Trophoblast cell (in vitro differentiated cells and primary cell): ENCODE results near the gene C2CD5. TPM values are rescaled to one million over a fixed set of nuclear protein-coding genes. Genes with fewer than 3 reads are reported as not detected.

Source experiments
- DNase-seq, 2 donors: peaks; one replicate each; pipeline ENCODE4 v3.0.0-alpha.2; 2016
- H2AFZ ChIP-seq: 2 replicates; pipeline ENCODE4 v1.6.1; 2013; ENCODE audit warnings: low read length, moderate library complexity, mild to moderate bottlenecking; ENCODE audit not compliant: insufficient read depth, poor library complexity
- H2AK5ac ChIP-seq: 2 replicates; pipeline ENCODE4 v1.6.1; 2013; ENCODE audit warnings: mild to moderate bottlenecking, low read length
- H2BK120ac ChIP-seq: 2 replicates; pipeline ENCODE4 v1.6.1; 2013; ENCODE audit warnings: low read length, mild to moderate bottlenecking, moderate library complexity; ENCODE audit not compliant: insufficient read depth, poor library complexity
- H2BK12ac ChIP-seq: 2 replicates; pipeline ENCODE4 v1.6.1; 2013; ENCODE audit warnings: mild to moderate bottlenecking, low read length, moderate library complexity
- H2BK5ac ChIP-seq: 2 replicates; pipeline ENCODE4 v1.6.1; 2013; ENCODE audit warnings: low read length, low read depth, moderate library complexity, mild to moderate bottlenecking; ENCODE audit not compliant: poor library complexity
- H3K14ac ChIP-seq: 2 replicates; pipeline ENCODE4 v1.6.1; 2013; ENCODE audit warnings: mild to moderate bottlenecking, low read length
- H3K18ac ChIP-seq: 2 replicates; pipeline ENCODE4 v1.6.1; 2013; ENCODE audit warnings: mild to moderate bottlenecking, low read length
- H3K23ac ChIP-seq: 2 replicates; pipeline ENCODE4 v1.6.1; 2013; ENCODE audit warnings: low read length
- H3K27ac ChIP-seq: 2 replicates; pipeline ENCODE4 v1.5.1; 2013; ENCODE audit warnings: low read depth, mild to moderate bottlenecking, inconsistent platforms, low read length, moderate library complexity
- H3K27me3 ChIP-seq: 2 replicates; pipeline ENCODE4 v1.6.1; 2013; ENCODE audit warnings: inconsistent platforms, mild to moderate bottlenecking, low read length, moderate library complexity; ENCODE audit not compliant: insufficient read depth
- H3K36me3 ChIP-seq, 2 experiments: 1 replicate in 1 of 2; 2 replicates in 1 of 2; pipeline ENCODE4 v1.6.1; 2013; ENCODE audit warnings: low read length in 2 of 2, mild to moderate bottlenecking in 2 of 2, moderate library complexity in 1 of 2; ENCODE audit not compliant: insufficient read depth in 2 of 2, control insufficient read depth in 1 of 2
- H3K4ac ChIP-seq: 2 replicates; pipeline ENCODE4 v1.6.1; 2013; ENCODE audit warnings: low read depth, mild to moderate bottlenecking, low read length, moderate library complexity
- H3K4me1 ChIP-seq, 2 experiments: 1 replicate in 1 of 2; 2 replicates in 1 of 2; pipeline ENCODE4 v1.6.1; 2013; ENCODE audit warnings: low read length in 2 of 2, mild to moderate bottlenecking in 2 of 2, moderate library complexity in 1 of 2; ENCODE audit not compliant: insufficient read depth in 2 of 2, control insufficient read depth in 1 of 2
- H3K4me2 ChIP-seq: 2 replicates; pipeline ENCODE4 v1.6.1; 2013; ENCODE audit warnings: inconsistent platforms, mild to moderate bottlenecking, low read length, moderate library complexity
- H3K4me3 ChIP-seq: 2 replicates; pipeline ENCODE4 v1.5.1; 2013; ENCODE audit warnings: mild to moderate bottlenecking, low read depth, low read length, inconsistent platforms
- H3K79me1 ChIP-seq: one replicate; pipeline ENCODE4 v1.6.1; 2013; ENCODE audit warnings: low read length
- H3K79me2 ChIP-seq: 2 replicates; pipeline ENCODE4 v1.6.1; 2013; ENCODE audit warnings: low read length, mild to moderate bottlenecking; ENCODE audit not compliant: control insufficient read depth, insufficient read depth, poor library complexity
- H3K9ac ChIP-seq: 2 replicates; pipeline ENCODE4 v1.6.1; 2013; ENCODE audit warnings: mild to moderate bottlenecking, low read length
- H3K9me3 ChIP-seq: 2 replicates; pipeline ENCODE4 v1.6.1; 2013; ENCODE audit warnings: low read depth, mild to moderate bottlenecking, control low read depth, inconsistent platforms, low read length; ENCODE audit not compliant: insufficient read depth
- H4K12ac ChIP-seq: 2 replicates; pipeline ENCODE4 v1.6.1; 2013; ENCODE audit warnings: low read depth, mild to moderate bottlenecking, low read length, moderate library complexity
- H4K8ac ChIP-seq: 2 replicates; pipeline ENCODE4 v1.6.1; 2013; ENCODE audit warnings: low read depth, mild to moderate bottlenecking, low read length, moderate library complexity
- H4K91ac ChIP-seq: one replicate; pipeline ENCODE4 v1.6.1; 2013; ENCODE audit warnings: low read depth, mild to moderate bottlenecking, low read length, moderate library complexity
- WGBS: extraction: QIAGEN DNeasy Blood & Tissue Kit; methylation state at CpG from one replicate; pipeline ENCODE4 v1.1.7; 2013; ENCODE audit warnings: missing lambda C conversion rate; ENCODE audit not compliant: insufficient read length, insufficient coverage; ENCODE audit errors: extremely low coverage; 5-methylcytosine and 5-hydroxymethylcytosine counted together
- polyA plus RNA-seq: library from polyadenylated mRNA; stranded (reverse); fragments of 200-250 nt; gene quantifications from 2 replicates; pipeline ENCODE4 v1.2.3, GENCODE V29; 2013

Gene C2CD5, protein sequence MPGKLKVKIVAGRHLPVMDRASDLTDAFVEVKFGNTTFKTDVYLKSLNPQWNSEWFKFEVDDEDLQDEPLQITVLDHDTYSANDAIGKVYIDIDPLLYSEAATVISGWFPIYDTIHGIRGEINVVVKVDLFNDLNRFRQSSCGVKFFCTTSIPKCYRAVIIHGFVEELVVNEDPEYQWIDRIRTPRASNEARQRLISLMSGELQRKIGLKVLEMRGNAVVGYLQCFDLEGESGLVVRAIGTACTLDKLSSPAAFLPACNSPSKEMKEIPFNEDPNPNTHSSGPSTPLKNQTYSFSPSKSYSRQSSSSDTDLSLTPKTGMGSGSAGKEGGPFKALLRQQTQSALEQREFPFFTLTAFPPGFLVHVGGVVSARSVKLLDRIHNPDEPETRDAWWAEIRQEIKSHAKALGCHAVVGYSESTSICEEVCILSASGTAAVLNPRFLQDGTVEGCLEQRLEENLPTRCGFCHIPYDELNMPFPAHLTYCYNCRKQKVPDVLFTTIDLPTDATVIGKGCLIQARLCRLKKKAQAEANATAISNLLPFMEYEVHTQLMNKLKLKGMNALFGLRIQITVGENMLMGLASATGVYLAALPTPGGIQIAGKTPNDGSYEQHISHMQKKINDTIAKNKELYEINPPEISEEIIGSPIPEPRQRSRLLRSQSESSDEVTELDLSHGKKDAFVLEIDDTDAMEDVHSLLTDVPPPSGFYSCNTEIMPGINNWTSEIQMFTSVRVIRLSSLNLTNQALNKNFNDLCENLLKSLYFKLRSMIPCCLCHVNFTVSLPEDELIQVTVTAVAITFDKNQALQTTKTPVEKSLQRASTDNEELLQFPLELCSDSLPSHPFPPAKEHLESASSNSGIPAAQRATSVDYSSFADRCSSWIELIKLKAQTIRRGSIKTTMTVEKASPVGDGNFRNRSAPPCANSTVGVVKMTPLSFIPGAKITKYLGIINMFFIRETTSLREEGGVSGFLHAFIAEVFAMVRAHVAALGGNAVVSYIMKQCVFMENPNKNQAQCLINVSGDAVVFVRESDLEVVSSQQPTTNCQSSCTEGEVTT
- polyA plus RNA-seq = 7.9 and 10.3 TPM in 2 replicates

DNA sequence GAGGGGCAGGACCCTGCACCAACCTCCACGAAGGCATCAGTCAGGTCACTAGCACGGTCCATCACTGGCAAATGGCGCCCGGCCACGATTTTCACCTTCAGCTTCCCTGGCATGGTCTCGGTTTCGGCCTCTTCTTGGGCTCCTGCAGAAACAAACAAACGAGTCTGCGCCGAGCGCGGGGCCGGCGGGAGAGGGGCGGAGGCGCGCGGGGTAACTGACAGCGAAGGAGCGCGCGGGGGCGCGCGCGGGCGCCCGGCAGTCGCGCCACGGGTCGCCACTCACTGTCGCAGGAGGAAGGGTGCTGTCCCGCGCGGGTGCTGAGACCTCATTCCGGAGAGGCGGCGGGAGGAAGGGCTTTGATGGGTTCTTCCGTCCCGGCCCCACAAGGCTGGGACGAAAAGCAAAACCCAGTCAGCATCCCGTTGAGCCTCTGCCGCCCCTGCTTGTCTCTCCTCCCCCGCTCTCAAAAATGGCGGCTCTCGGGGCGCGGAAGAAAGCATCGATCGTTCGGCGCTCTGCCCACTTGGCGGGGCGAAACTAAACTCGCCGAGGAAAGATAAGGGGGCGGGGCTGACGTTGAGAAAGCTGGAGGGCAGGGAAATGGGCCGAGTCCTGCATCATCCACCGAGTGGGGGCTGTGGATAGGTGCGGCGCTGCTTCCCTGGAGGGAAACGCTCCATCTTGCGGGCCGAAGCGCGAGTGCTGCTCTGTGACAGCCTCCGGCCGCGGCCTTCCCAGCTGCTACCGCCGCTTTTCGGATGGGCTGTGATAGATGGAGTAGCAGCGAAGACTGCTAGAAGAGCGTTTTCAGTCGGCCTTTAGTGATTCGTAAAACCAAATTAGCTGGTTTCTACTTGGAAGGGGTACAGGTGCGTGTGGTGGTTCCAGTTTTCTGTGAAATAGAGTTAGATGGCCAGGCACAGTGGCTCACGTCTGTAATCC lies at the start of gene C2CD5:
Gene C2CD5 (minus strand): TSS at position 505 of the 942 bp plus-strand sequence. CDS start 392 bp downstream, at position 113.
- Histone ChIP-seq H3K79me1 (peaks cover 4% of the 10 kb centered on the region), H3K9me3 (no peaks in the 10 kb centered on the region), H4K12ac (peak within 1 kb of the TSS; percentile 71), H3K4me2 (peak within 1 kb of the TSS; percentile 75), H3K27me3 (no peaks in the 10 kb centered on the region), H3K9ac (peak within 1 kb of the TSS; percentile 91), H2AFZ (peak within 1 kb of the TSS; percentile 74), H4K8ac (peak within 1 kb of the TSS; percentile 91), H2BK5ac (peak within 1 kb of the TSS; percentile 74), H3K14ac (peak within 1 kb of the TSS; percentile 77), H2AK5ac (no peak within 1 kb of the TSS), H2BK12ac (no peak within 1 kb of the TSS), H3K4ac (peak within 1 kb of the TSS; percentile 28), H3K18ac (peak within 1 kb of the TSS; percentile 77), H3K79me2 (peaks cover 3% of the 10 kb centered on the region), H3K27ac (peak within 1 kb of the TSS; percentile 80), H3K4me1 (peaks cover 4 to 5% of the 10 kb centered on the region in 2 experiments), H4K91ac (peak within 1 kb of the TSS; percentile 89), H3K23ac (no peak within 1 kb of the TSS), H3K36me3 (no peaks in the 10 kb centered on the region), H2BK120ac (peak within 1 kb of the TSS; percentile 69), H3K4me3 (peak within 1 kb of the TSS; percentile 87)
- DNase-seq = peak; percentile 97 to 99
- WGBS = no CpG with 5 or more reads among the region's 80 CpGs

DNA sequence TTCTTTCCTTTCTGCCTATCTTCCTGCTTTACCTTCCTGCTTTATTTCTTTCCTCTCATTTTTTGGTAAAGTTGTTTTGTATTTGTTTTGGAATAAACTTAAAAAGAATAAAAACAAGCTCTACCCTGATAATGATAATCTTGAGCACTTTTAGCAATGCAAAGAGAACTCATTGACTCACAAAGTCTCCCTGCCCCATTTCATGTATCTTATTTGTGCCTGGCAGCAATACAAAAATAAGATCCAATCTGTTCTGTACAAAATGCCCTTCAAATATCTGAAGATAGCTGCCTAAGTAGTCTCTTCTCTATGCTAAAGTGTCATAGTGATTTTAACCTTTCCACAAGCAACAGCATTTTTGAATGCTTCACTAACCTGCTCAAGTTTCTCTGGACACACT lies 49.5 kb upstream of the C2CD5 start:
- Histone ChIP-seq H4K91ac (no peak overlapping the region), H3K4me1 (no peaks in the 10 kb centered on the region), H4K12ac (no peak overlapping the region), H3K4me3 (no peak overlapping the region), H3K79me1 (no peaks in the 10 kb centered on the region), H3K27me3 (no peaks in the 10 kb centered on the region), H3K36me3 (no peaks in the 10 kb centered on the region), H2AK5ac (no peak overlapping the region), H3K4ac (no peak overlapping the region), H2AFZ (no peak overlapping the region), H2BK12ac (no peak overlapping the region), H3K14ac (no peak overlapping the region), H3K18ac (no peak overlapping the region), H3K27ac (no peak overlapping the region), H3K4me2 (no peak overlapping the region), H2BK5ac (no peak overlapping the region), H3K9me3 (no peaks in the 10 kb centered on the region), H3K23ac (no peak overlapping the region), H3K79me2 (no peaks in the 10 kb centered on the region), H2BK120ac (no peak overlapping the region), H4K8ac (no peak overlapping the region), H3K9ac (no peak overlapping the region)
- no peak for DNase-seq

DNA sequence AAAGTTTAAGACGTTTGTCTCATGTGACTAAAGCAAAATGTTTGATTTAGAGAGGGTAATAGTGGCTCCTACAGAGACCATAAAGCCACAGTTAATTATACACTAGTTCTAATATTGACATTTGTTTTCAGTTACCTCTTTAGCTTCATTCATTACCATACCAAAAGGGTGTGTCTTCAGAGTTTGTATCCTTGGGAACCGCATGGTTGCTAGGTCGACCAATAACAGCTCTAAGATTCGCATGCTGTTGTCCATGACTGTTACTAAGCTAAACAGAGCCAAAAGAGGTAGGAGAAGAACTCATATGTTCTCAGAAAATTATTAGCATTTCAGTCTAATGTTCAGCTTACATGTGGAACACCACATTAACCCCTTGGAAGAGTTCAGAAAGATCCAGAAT lies 44.5 kb upstream of the C2CD5 start:
- H2AK5ac ChIP-seq = no peak overlapping the region
- H2BK120ac ChIP-seq = no peak overlapping the region
- H4K8ac ChIP-seq = no peak overlapping the region
- H3K18ac ChIP-seq = no peak overlapping the region
- no peak overlapping the region for H3K14ac ChIP-seq
- no peak overlapping the region for H3K9ac ChIP-seq
- no CpG with 5 or more reads among the region's 4 CpGs for WGBS
- no peak overlapping the region for H2BK5ac ChIP-seq
- H3K79me1 ChIP-seq = no peaks in the 10 kb centered on the region
- no peaks in the 10 kb centered on the region for H3K9me3 ChIP-seq
- DNase-seq = no peak
- H3K79me2 ChIP-seq = no peaks in the 10 kb centered on the region
- no peak overlapping the region for H2AFZ ChIP-seq
- no peaks in the 10 kb centered on the region for H3K36me3 ChIP-seq
- no peak overlapping the region for H3K4me3 ChIP-seq
- no peak overlapping the region for H3K23ac ChIP-seq
- H3K4ac ChIP-seq = no peak overlapping the region
- no peaks in the 10 kb centered on the region for H3K4me1 ChIP-seq
- H3K4me2 ChIP-seq = no peak overlapping the region
- H3K27ac ChIP-seq = no peak overlapping the region
- no peak overlapping the region for H4K91ac ChIP-seq
- H4K12ac ChIP-seq = no peak overlapping the region
- H3K27me3 ChIP-seq = no peaks in the 10 kb centered on the region
- no peak overlapping the region for H2BK12ac ChIP-seq

DNA sequence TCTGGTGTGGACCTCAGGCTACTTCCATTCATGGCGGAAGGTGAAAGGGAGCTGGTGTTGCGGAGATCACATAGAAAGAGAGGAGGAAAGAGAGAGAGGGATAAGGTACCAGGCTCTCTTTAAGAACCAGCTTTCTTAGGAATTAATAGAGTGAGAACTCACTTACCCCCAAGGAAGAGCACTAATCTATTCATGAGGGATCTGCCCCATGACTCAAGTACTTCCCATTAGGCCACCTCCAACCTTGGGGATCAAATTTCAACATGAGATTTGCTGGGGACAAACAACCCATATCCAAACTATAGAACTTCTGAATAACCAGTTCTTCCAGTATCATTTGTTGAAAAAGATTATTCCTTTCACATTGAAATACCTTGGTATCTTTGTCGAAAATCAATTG lies 34.0 kb upstream of the C2CD5 start:
- Histone ChIP-seq H4K8ac (no peak overlapping the region), H4K12ac (no peak overlapping the region), H2BK5ac (no peak overlapping the region), H3K36me3 (no peaks in the 10 kb centered on the region), H3K9ac (no peak overlapping the region), H3K4me2 (no peak overlapping the region), H3K23ac (no peak overlapping the region), H3K4me1 (no peaks in the 10 kb centered on the region), H2AK5ac (no peak overlapping the region), H3K27ac (no peak overlapping the region), H4K91ac (no peak overlapping the region), H3K9me3 (no peaks in the 10 kb centered on the region), H3K14ac (no peak overlapping the region), H3K79me2 (no peaks in the 10 kb centered on the region), H3K18ac (no peak overlapping the region), H3K4ac (no peak overlapping the region), H2BK120ac (no peak overlapping the region), H3K79me1 (no peaks in the 10 kb centered on the region), H2AFZ (no peak overlapping the region), H3K27me3 (no peaks in the 10 kb centered on the region), H2BK12ac (no peak overlapping the region), H3K4me3 (no peak overlapping the region)
- no peak for DNase-seq
- no CpG with 5 or more reads among the region's 3 CpGs for WGBS
